ENCODE measurements around the gene RASA3. TPM values are rescaled to one million over a fixed set of nuclear protein-coding genes. Genes with fewer than 3 reads are reported as not detected.

RASA3 gene
- total and polyA plus RNA-seq, 5 donors from 2014 or later: 93.8 to 265 (median 99.6) TPM

- no peaks in the 10 kb centered on the region for H3K4me1 ChIP-seq (ENCODE audit: control insufficient read depth, insufficient read depth, low read length, poor library complexity, severe bottlenecking)
- H3K27me3 Mint-ChIP-seq: no peaks in the 10 kb centered on the region
- ATAC-seq (ENCODE audit: low read depth in 2 of 2): no peak
- no peak for DNase-seq
- peaks cover 0 to 5% of the 10 kb centered on the region in 2 experiments for H3K9me3 ChIP-seq (ENCODE audit: control insufficient read depth in 2 of 2, low read length in 2 of 2)
- H3K4me1 Mint-ChIP-seq: peaks cover 0 to 14% (median 2%) of the 10 kb centered on the region in 4 donors
- H3K27me3 ChIP-seq (ENCODE audit: control insufficient read depth, insufficient read depth, low read length): no peaks in the 10 kb centered on the region
- peaks cover 23% of the 10 kb centered on the region for H3K36me3 ChIP-seq (ENCODE audit: control insufficient read depth, insufficient read depth, low read length)
- no peak overlapping the region for H3K4me3 Mint-ChIP-seq
- peaks cover 17% of the 10 kb centered on the region for H3K36me3 Mint-ChIP-seq
- peaks cover 0 to 13% (median 0%) of the 10 kb centered on the region in 7 donors for H3K9me3 Mint-ChIP-seq
- H3K27ac ChIP-seq (ENCODE audit: insufficient read depth, low read length, poor library complexity, severe bottlenecking): no peak overlapping the region
- no peak overlapping the region for H3K4me3 ChIP-seq (ENCODE audit: low read depth, low read length)
- H3K27ac Mint-ChIP-seq: no peak overlapping the region
These were observed 178.2 kb downstream of the RASA3 start for GRCh38 chr13:113954046-113954835.

GRCh38 chr13:113953561-113953960 is 178.9 kb downstream of the RASA3 start:
- peaks cover 23% of the 10 kb centered on the region for H3K36me3 ChIP-seq (ENCODE audit: control insufficient read depth, insufficient read depth, low read length)
- no peak overlapping the region for H3K27ac ChIP-seq (ENCODE audit: insufficient read depth, low read length, poor library complexity, severe bottlenecking)
- no peaks in the 10 kb centered on the region for H3K4me1 ChIP-seq (ENCODE audit: control insufficient read depth, insufficient read depth, low read length, poor library complexity, severe bottlenecking)
- H3K27ac Mint-ChIP-seq: no peak overlapping the region
- ATAC-seq (ENCODE audit: low read depth in 2 of 2) (no peak), DNase-seq (no peak)
- H3K4me3 ChIP-seq (ENCODE audit: low read depth, low read length): no peak overlapping the region
- H3K4me3 Mint-ChIP-seq: no peak overlapping the region
- peaks cover 0 to 13% (median 0%) of the 10 kb centered on the region in 7 donors for H3K9me3 Mint-ChIP-seq
- H3K9me3 ChIP-seq (ENCODE audit: control insufficient read depth in 2 of 2, low read length in 2 of 2): no peaks in the 10 kb centered on the region
- peaks cover 0 to 12% (median 1%) of the 10 kb centered on the region in 4 donors for H3K4me1 Mint-ChIP-seq
- peaks cover 13% of the 10 kb centered on the region for H3K36me3 Mint-ChIP-seq
- H3K27me3 ChIP-seq (ENCODE audit: control insufficient read depth, insufficient read depth, low read length): no peaks in the 10 kb centered on the region
- no peaks in the 10 kb centered on the region for H3K27me3 Mint-ChIP-seq

- Histone ChIP-seq H3K36me3 (ENCODE audit: control insufficient read depth, insufficient read depth, low read length) (peaks cover 23% of the 10 kb centered on the region), H3K9me3 (ENCODE audit: control insufficient read depth in 2 of 2, low read length in 2 of 2) (no peaks in the 10 kb centered on the region), H3K4me1 (ENCODE audit: control insufficient read depth, insufficient read depth, low read length, poor library complexity, severe bottlenecking) (no peaks in the 10 kb centered on the region), H3K27me3 (ENCODE audit: control insufficient read depth, insufficient read depth, low read length) (no peaks in the 10 kb centered on the region), H3K27ac (ENCODE audit: insufficient read depth, low read length, poor library complexity, severe bottlenecking) (no peak overlapping the region), H3K4me3 (ENCODE audit: low read depth, low read length) (no peak overlapping the region)
- Mint-ChIP-seq H3K4me1 (peaks cover 0 to 12% (median 2%) of the 10 kb centered on the region in 4 donors), H3K4me3 (no peak overlapping the region), H3K9me3 (peaks cover 0 to 8% (median 0%) of the 10 kb centered on the region in 7 donors), H3K27ac (no peak overlapping the region), H3K27me3 (no peaks in the 10 kb centered on the region), H3K36me3 (peaks cover 8% of the 10 kb centered on the region)
- ATAC-seq (ENCODE audit: low read depth in 2 of 2): no peak
- DNase-seq: no peak
These were observed 179.4 kb downstream of the RASA3 start for GRCh38 chr13:113952983-113953520.

- Histone ChIP-seq H3K4me1 (ENCODE audit: control insufficient read depth, insufficient read depth, low read length, poor library complexity, severe bottlenecking) (no peaks in the 10 kb centered on the region), H3K36me3 (ENCODE audit: control insufficient read depth, insufficient read depth, low read length) (peaks cover 23% of the 10 kb centered on the region), H3K9me3 (ENCODE audit: control insufficient read depth in 2 of 2, low read length in 2 of 2) (no peaks in the 10 kb centered on the region), H3K27ac (ENCODE audit: insufficient read depth, low read length, poor library complexity, severe bottlenecking) (no peak overlapping the region), H3K4me3 (ENCODE audit: low read depth, low read length) (no peak overlapping the region), H3K27me3 (ENCODE audit: control insufficient read depth, insufficient read depth, low read length) (no peaks in the 10 kb centered on the region)
- no peak overlapping the region for H3K27ac Mint-ChIP-seq
- peaks cover 8% of the 10 kb centered on the region for H3K36me3 Mint-ChIP-seq
- DNase-seq: no peak
- no peak overlapping the region for H3K4me3 Mint-ChIP-seq
- ATAC-seq (ENCODE audit: low read depth in 2 of 2): no peak
- peaks cover 0 to 6% (median 0%) of the 10 kb centered on the region in 7 donors for H3K9me3 Mint-ChIP-seq
- peaks cover 0 to 12% (median 2%) of the 10 kb centered on the region in 4 donors for H3K4me1 Mint-ChIP-seq
- no peaks in the 10 kb centered on the region for H3K27me3 Mint-ChIP-seq
These were observed 180.1 kb downstream of the RASA3 start for GRCh38 chr13:113952151-113952982.

- no peak overlapping the region for H3K4me3 ChIP-seq (ENCODE audit: low read depth, low read length)
- peak; percentile 22 to 37 for ATAC-seq (ENCODE audit: low read depth in 2 of 2)
- DNase-seq: peak; percentile 16 to 62 (median 34)
- no peaks in the 10 kb centered on the region for H3K27me3 ChIP-seq (ENCODE audit: control insufficient read depth, insufficient read depth, low read length)
- Mint-ChIP-seq H3K27ac (peak overlapping the region in 2 of 3 donors; percentile 20 to 81), H3K4me1 (peaks cover 0 to 12% (median 2%) of the 10 kb centered on the region in 4 donors), H3K9me3 (peaks cover 0 to 6% (median 0%) of the 10 kb centered on the region in 7 donors), H3K36me3 (peaks cover 8% of the 10 kb centered on the region), H3K4me3 (peak overlapping the region in 1 of 4 donors; percentile 61), H3K27me3 (no peaks in the 10 kb centered on the region)
- H3K4me1 ChIP-seq (ENCODE audit: control insufficient read depth, insufficient read depth, low read length, poor library complexity, severe bottlenecking): no peaks in the 10 kb centered on the region
- H3K9me3 ChIP-seq (ENCODE audit: control insufficient read depth in 2 of 2, low read length in 2 of 2): no peaks in the 10 kb centered on the region
- no peak overlapping the region for H3K27ac ChIP-seq (ENCODE audit: insufficient read depth, low read length, poor library complexity, severe bottlenecking)
- peaks cover 23% of the 10 kb centered on the region for H3K36me3 ChIP-seq (ENCODE audit: control insufficient read depth, insufficient read depth, low read length)
These were observed 181.0 kb downstream of the RASA3 start for GRCh38 chr13:113951246-113951999.

GRCh38 chr13:113950451-113951245 is 181.8 kb downstream of the RASA3 start:
- H3K4me1 Mint-ChIP-seq: peaks cover 0 to 12% (median 2%) of the 10 kb centered on the region in 4 donors
- Histone ChIP-seq H3K27ac (ENCODE audit: insufficient read depth, low read length, poor library complexity, severe bottlenecking) (no peak overlapping the region), H3K4me3 (ENCODE audit: low read depth, low read length) (no peak overlapping the region), H3K27me3 (ENCODE audit: control insufficient read depth, insufficient read depth, low read length) (no peaks in the 10 kb centered on the region), H3K4me1 (ENCODE audit: control insufficient read depth, insufficient read depth, low read length, poor library complexity, severe bottlenecking) (no peaks in the 10 kb centered on the region), H3K9me3 (ENCODE audit: control insufficient read depth in 2 of 2, low read length in 2 of 2) (no peaks in the 10 kb centered on the region), H3K36me3 (ENCODE audit: control insufficient read depth, insufficient read depth, low read length) (peaks cover 18% of the 10 kb centered on the region)
- H3K4me3 Mint-ChIP-seq: peak overlapping the region in 2 of 4 donors; percentile 21 to 28
- peaks cover 2% of the 10 kb centered on the region for H3K36me3 Mint-ChIP-seq
- H3K27ac Mint-ChIP-seq: peak overlapping the region in 2 of 3 donors; percentile 66 to 81
- peaks cover 0 to 2% (median 0%) of the 10 kb centered on the region in 7 donors for H3K9me3 Mint-ChIP-seq
- H3K27me3 Mint-ChIP-seq: no peaks in the 10 kb centered on the region
- no peak for DNase-seq
- peak; percentile 2 to 14 for ATAC-seq (ENCODE audit: low read depth in 2 of 2)

Measured in CD4-positive, CD25-positive, alpha-beta regulatory T cell (primary cell).